H1 (cell line): Measurements from ENCODE around the gene EMC1. TPM values are rescaled to one million over a fixed set of nuclear protein-coding genes. Genes with fewer than 3 reads are reported as not detected.

Source experiments
- CHD7 ChIP-seq: fragments of 300-600 bp; sonication (generic); IDR thresholded peaks from 2 replicates; pipeline ENCODE4 v1.7.1; 2012; ENCODE audit warnings: low read length, moderate library complexity, mild to moderate bottlenecking, inconsistent platforms; ENCODE audit not compliant: insufficient replicate concordance
- RFX5 ChIP-seq: IDR thresholded peaks from 2 replicates; pipeline ENCODE4 v1.6.1; 2011; ENCODE audit warnings: low read depth, low read length, improper control_type of control experiment, borderline replicate concordance
- polyA plus RNA-seq, 7 experiments: library from polyadenylated mRNA; depleted of rRNA in 3 of 7; stranded (reverse) in 5 of 7; unstranded in 2 of 7; fragments of >200 nt in 5 of 7; fragments of 200-250 nt in 2 of 7; gene quantifications; 1 replicate in 5 of 7; 2 replicates in 1 of 7; 4 replicates in 1 of 7; pipeline versions ENCODE4 v1.2.1 to v1.2.3, GENCODE V29; 2011 to 2013; ENCODE audit warnings: missing spikeins in 2 of 7, mixed read lengths in 2 of 7
- total RNA-seq: library from RNA; stranded (reverse); fragmentation: NEBNext Ultra II Directional; extraction: Animal tissue kit (Norgen Biotek cat#: 25700); gene quantifications from 2 replicates; pipeline ENCODE4 v1.2.1, GENCODE V29; 2021

Gene EMC1
- total and polyA plus RNA-seq, 2 of the 8 experiments (the other 6 are each of a cell fraction or from before 2014, with no cell fraction given) = 51.0 to 53.5 TPM

DNA sequence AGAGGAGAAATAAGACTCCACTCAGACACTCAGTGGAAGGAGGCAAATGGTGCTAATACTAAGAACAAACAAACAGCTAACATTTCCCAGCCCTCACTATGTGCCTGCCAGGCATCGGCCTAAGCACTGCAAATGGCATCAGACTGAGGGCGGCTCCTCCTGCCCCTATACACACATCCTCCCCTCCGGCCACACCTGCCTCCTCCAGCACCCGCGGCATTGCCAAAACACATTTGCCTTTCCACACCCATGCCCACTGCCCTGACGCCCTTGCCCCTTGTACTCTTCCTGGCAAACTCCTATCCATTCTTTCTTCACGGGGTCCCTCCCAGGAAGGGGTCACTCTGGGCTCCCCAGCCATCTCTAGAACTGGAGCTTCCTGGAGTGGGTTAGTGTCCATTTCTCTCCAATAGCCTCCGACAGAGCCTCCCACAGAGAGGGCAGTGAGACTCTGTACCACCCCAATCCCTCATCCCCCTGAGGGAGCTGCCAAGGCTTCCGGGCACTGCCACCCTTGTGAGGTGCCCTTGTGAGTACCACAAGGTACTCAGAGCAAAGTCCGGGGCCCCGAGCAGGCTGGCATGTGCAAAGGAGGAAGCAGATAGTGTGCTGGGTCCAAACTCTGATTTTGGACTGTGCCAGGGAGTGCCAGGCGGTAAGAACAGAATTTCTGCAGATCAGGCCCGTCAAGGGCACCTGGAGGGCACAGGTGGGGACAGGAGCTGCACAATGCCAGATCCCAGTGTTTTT, 36.3 kb upstream of the EMC1 start (continued):
- no peak for TF ChIP-seq CHD7
- TF ChIP-seq RFX5 = no peak
